GM12864 (cell line): ENCODE measurements around the gene PLXNB2.
"Not testable (repeated sequence)": the region's sequence is repeated elsewhere in the genome, so short reads cannot be mapped to it uniquely, and the experiment has no call there.

ENCODE experiments used
- DNase-seq: peaks from one replicate; pipeline ENCODE4 v3.0.0-alpha.2; 2011; ENCODE audit warnings: low read depth
- H3K4me3 ChIP-seq: 2 replicates; pipeline ENCODE4 v1.5.1; 2011; ENCODE audit warnings: mild to moderate bottlenecking, low read depth, low read length, control low read depth
- CTCF ChIP-seq: IDR thresholded peaks from 2 replicates; pipeline ENCODE4 v1.5.1; 2011; ENCODE audit warnings: low read depth, mild to moderate bottlenecking, moderate library complexity, low read length, control low read depth, inconsistent platforms; ENCODE audit errors: missing control alignments

PLXNB2 gene

GRCh38 chr22:50325444-50326224 is 18.2 kb upstream of the PLXNB2 start:
- no peak for DNase-seq
- no peak overlapping the region for H3K4me3 ChIP-seq
- TF ChIP-seq CTCF: no peak

GRCh38 chr22:50323900-50324299 is 16.5 kb upstream of the PLXNB2 start:
- no peak for TF ChIP-seq CTCF
- no peak overlapping the region for H3K4me3 ChIP-seq
- no peak for DNase-seq

GRCh38 chr22:50322382-50323104 is 15.1 kb upstream of the PLXNB2 start:
- not testable (repeated sequence) for H3K4me3 ChIP-seq, DNase-seq

- no peak overlapping the region for H3K4me3 ChIP-seq
- DNase-seq: no peak
- TF ChIP-seq CTCF: no peak
Measured at GRCh38 chr22:50320671-50321325, 13.4 kb upstream of the PLXNB2 start.

- DNase-seq: no peak
- H3K4me3 ChIP-seq: no peak overlapping the region
- no peak for TF ChIP-seq CTCF
Measured at GRCh38 chr22:50320116-50320515, 12.7 kb upstream of the PLXNB2 start.

- no peak for TF ChIP-seq CTCF
- DNase-seq: no peak
- no peak overlapping the region for H3K4me3 ChIP-seq
Measured at GRCh38 chr22:50319503-50319951, 12.1 kb upstream of the PLXNB2 start.

GRCh38 chr22:50318698-50319411 is 11.4 kb upstream of the PLXNB2 start:
- no peak for TF ChIP-seq CTCF
- no peak for DNase-seq
- no peak overlapping the region for H3K4me3 ChIP-seq
